Measurements from ENCODE around the gene DHRSX. TPM values are rescaled to one million over a fixed set of nuclear protein-coding genes. Genes with fewer than 3 reads are reported as not detected.

Gene DHRSX
- total and polyA plus RNA-seq, 2 donors (not counting 1 experiment from before 2014, with no cell fraction given) = 23.7 to 25.6 TPM

GRCh38 chrX:2539586-2539985 lies 38.8 kb upstream of the DHRSX start:
- Histone ChIP-seq H2AFZ (ENCODE audit: low read length) (no peak overlapping the region), H3K9me3 (ENCODE audit: control insufficient read depth, insufficient read depth, low read depth, low read length) (no peaks in the 10 kb centered on the region), H3K27ac (ENCODE audit: insufficient read depth, low read length) (no peak overlapping the region), H3K4me2 (ENCODE audit: extremely low read depth, insufficient read depth, low read length) (no peak overlapping the region), H3K4me3 (replicated peaks in 1 of 4; ENCODE audit: control extremely low read depth in 1 of 4, insufficient read depth in 1 of 4, low read depth in 3 of 4, low read length in 4 of 4) (no peak overlapping the region), H3K9ac (ENCODE audit: insufficient read depth, low read length) (no peak overlapping the region), H3K36me3 (ENCODE audit: control insufficient read depth, insufficient read depth, low read length) (no peaks in the 10 kb centered on the region), H3K79me2 (ENCODE audit: control insufficient read depth, insufficient read depth, low read length) (no peaks in the 10 kb centered on the region), H3K27me3 (ENCODE audit: control insufficient read depth, insufficient read depth, low read length) (no peaks in the 10 kb centered on the region), H3K4me1 (ENCODE audit: control insufficient read depth, extremely low read depth, insufficient read depth, low read length) (no peaks in the 10 kb centered on the region), H4K20me1 (ENCODE audit: control insufficient read depth, extremely low read depth, insufficient read depth, low read length) (no peaks in the 10 kb centered on the region)
- no peak for TF ChIP-seq EZH2 (IDR thresholded peaks at IDR 0.05; ENCODE audit: low read length, missing control alignments)
- TF ChIP-seq CTCF (conservative IDR thresholded peaks at IDR 0.05 in 1 of 2, IDR thresholded peaks at IDR 0.05 in 1 of 2; ENCODE audit: low read depth in 1 of 2, low read length in 2 of 2) = no peak
- DNase-seq (ENCODE audit: low read depth in 2 of 2) = no peak

- H3K4me1 ChIP-seq (ENCODE audit: control insufficient read depth, extremely low read depth, insufficient read depth, low read length) = no peaks in the 10 kb centered on the region
- TF ChIP-seq CTCF (conservative IDR thresholded peaks at IDR 0.05 in 1 of 2, IDR thresholded peaks at IDR 0.05 in 1 of 2; ENCODE audit: low read depth in 1 of 2, low read length in 2 of 2) (no peak), EZH2 (IDR thresholded peaks at IDR 0.05; ENCODE audit: low read length, missing control alignments) (no peak)
- H3K27ac ChIP-seq (ENCODE audit: insufficient read depth, low read length) = no peak overlapping the region
- H3K9me3 ChIP-seq (ENCODE audit: control insufficient read depth, insufficient read depth, low read depth, low read length) = no peaks in the 10 kb centered on the region
- no peak overlapping the region for H3K4me2 ChIP-seq (ENCODE audit: extremely low read depth, insufficient read depth, low read length)
- H3K79me2 ChIP-seq (ENCODE audit: control insufficient read depth, insufficient read depth, low read length) = no peaks in the 10 kb centered on the region
- no peak overlapping the region for H3K4me3 ChIP-seq (replicated peaks in 1 of 4; ENCODE audit: control extremely low read depth in 1 of 4, insufficient read depth in 1 of 4, low read depth in 3 of 4, low read length in 4 of 4)
- H3K27me3 ChIP-seq (ENCODE audit: control insufficient read depth, insufficient read depth, low read length) = no peaks in the 10 kb centered on the region
- H3K9ac ChIP-seq (ENCODE audit: insufficient read depth, low read length) = no peak overlapping the region
- H4K20me1 ChIP-seq (ENCODE audit: control insufficient read depth, extremely low read depth, insufficient read depth, low read length) = no peaks in the 10 kb centered on the region
- DNase-seq (ENCODE audit: low read depth in 2 of 2) = no peak
- no peaks in the 10 kb centered on the region for H3K36me3 ChIP-seq (ENCODE audit: control insufficient read depth, insufficient read depth, low read length)
- H2AFZ ChIP-seq (ENCODE audit: low read length) = no peak overlapping the region
These were observed 37.4 kb upstream of the DHRSX start for GRCh38 chrX:2538031-2538757.

- TF ChIP-seq CTCF (conservative IDR thresholded peaks at IDR 0.05 in 1 of 2, IDR thresholded peaks at IDR 0.05 in 1 of 2; ENCODE audit: low read depth in 1 of 2, low read length in 2 of 2) = no peak
- no peak for TF ChIP-seq EZH2 (IDR thresholded peaks at IDR 0.05; ENCODE audit: low read length, missing control alignments)
- no peaks in the 10 kb centered on the region for H3K36me3 ChIP-seq (ENCODE audit: control insufficient read depth, insufficient read depth, low read length)
- no peak overlapping the region for H3K4me3 ChIP-seq (replicated peaks in 1 of 4; ENCODE audit: control extremely low read depth in 1 of 4, insufficient read depth in 1 of 4, low read depth in 3 of 4, low read length in 4 of 4)
- DNase-seq (ENCODE audit: low read depth in 2 of 2) = no peak
- H3K27ac ChIP-seq (ENCODE audit: insufficient read depth, low read length) = no peak overlapping the region
- no peaks in the 10 kb centered on the region for H4K20me1 ChIP-seq (ENCODE audit: control insufficient read depth, extremely low read depth, insufficient read depth, low read length)
- H2AFZ ChIP-seq (ENCODE audit: low read length) = no peak overlapping the region
- no peak overlapping the region for H3K9ac ChIP-seq (ENCODE audit: insufficient read depth, low read length)
- H3K27me3 ChIP-seq (ENCODE audit: control insufficient read depth, insufficient read depth, low read length) = no peaks in the 10 kb centered on the region
- H3K4me2 ChIP-seq (ENCODE audit: extremely low read depth, insufficient read depth, low read length) = no peak overlapping the region
- H3K79me2 ChIP-seq (ENCODE audit: control insufficient read depth, insufficient read depth, low read length) = no peaks in the 10 kb centered on the region
- no peaks in the 10 kb centered on the region for H3K9me3 ChIP-seq (ENCODE audit: control insufficient read depth, insufficient read depth, low read depth, low read length)
- H3K4me1 ChIP-seq (ENCODE audit: control insufficient read depth, extremely low read depth, insufficient read depth, low read length) = no peaks in the 10 kb centered on the region
These were observed 36.2 kb upstream of the DHRSX start for GRCh38 chrX:2536974-2537373.
